Stimulated activated memory B cell treated with anti-CD40 and anti-IgM and Interleukin-4, amounts not matched to agents 10 μg/mL and 1 μg/mL and 100 μg/mL, for 72 hours (primary cell): ENCODE measurements around the gene ADD1.
"Not testable (repeated sequence)": the region's sequence is repeated elsewhere in the genome, so short reads cannot be mapped to it uniquely, and the experiment has no call there.

Experiments
- ATAC-seq: fragments of 150-1000 bp; cut with Tn5 transposase; 2 replicates; pipeline ENCODE4 v1.10.0; 2021
- H3K27ac Mint-ChIP-seq: one replicate; pipeline ENCODE4 v1.8.0; 2022; ENCODE audit warnings: mild to moderate bottlenecking, mixed read lengths
- H3K27me3 Mint-ChIP-seq: one replicate; pipeline ENCODE4 v1.8.0; 2022; ENCODE audit warnings: mixed read lengths
- H3K36me3 Mint-ChIP-seq: one replicate; pipeline ENCODE4 v1.8.0; 2022; ENCODE audit warnings: mixed read lengths
- H3K4me1 Mint-ChIP-seq: one replicate; pipeline ENCODE4 v1.8.0; 2022; ENCODE audit warnings: mixed read lengths
- H3K4me3 Mint-ChIP-seq: one replicate; pipeline ENCODE4 v1.8.0; 2022; ENCODE audit warnings: mild to moderate bottlenecking, moderate library complexity, mixed read lengths
- H3K9me3 Mint-ChIP-seq: one replicate; pipeline ENCODE4 v1.8.0; 2022; ENCODE audit warnings: mixed read lengths

Gene ADD1

DNA sequence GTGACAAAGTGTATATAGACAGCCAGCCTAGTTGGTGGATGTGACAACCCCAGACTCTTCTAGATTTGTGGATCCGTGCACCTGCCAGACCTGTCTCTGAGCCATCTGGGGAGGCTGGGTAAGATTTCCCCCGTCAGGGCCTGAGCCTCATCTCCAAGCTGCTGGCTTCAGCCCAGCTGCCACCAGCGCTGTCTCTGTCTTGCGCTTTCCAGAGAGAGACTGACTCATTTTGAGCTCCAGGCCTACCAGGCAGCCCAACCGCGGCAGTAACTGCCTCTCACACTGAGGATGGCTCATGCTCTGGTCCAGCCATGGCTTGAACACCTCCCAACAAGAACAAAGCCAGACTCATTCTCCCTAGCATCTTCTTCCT lies 93.1 kb downstream of the ADD1 start:
- Mint-ChIP-seq H3K4me3 (peak overlapping the region; percentile 87), H3K9me3 (no peaks in the 10 kb centered on the region), H3K36me3 (peaks cover 59% of the 10 kb centered on the region), H3K27ac (peak overlapping the region; percentile 86), H3K4me1 (peaks cover 57% of the 10 kb centered on the region), H3K27me3 (no peaks in the 10 kb centered on the region)
- ATAC-seq = peak; percentile 32

DNA sequence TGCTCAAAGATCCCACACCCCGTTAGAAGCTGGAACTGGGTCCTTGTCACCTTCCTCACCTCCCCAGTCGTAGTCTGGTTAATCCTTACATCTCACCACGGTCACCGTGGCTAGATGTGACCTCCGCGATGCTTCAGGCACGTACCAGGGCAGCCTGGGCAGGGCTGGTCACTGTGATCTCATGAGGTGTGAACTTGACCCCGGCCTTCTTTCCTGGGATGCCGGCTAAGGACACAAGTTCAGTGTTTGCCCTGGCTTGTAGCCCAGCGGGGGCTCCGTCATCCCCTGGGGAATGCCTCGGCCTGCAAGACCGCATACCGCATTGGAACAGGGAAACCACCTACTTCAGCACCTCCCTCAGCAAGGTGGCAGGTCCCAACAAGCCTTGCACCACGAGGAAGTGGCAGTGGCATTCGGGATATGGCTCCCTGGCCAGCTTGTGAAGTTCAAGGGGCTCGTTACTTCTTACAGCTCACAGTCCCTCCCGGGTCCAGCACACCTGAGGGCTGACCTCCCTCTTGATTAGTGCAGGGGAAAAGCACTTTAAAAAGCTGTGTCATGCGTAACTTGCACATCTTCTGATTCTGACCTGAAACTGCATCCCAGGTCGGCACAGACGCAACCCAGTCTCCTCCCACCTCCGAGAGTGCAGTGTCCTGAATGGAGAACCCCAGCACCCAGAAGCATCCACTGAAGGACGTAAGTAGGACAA lies 93.7 kb downstream of the ADD1 start:
- Mint-ChIP-seq H3K9me3 (no peaks in the 10 kb centered on the region), H3K36me3 (peaks cover 57% of the 10 kb centered on the region), H3K27me3 (no peaks in the 10 kb centered on the region), H3K4me3 (peak overlapping the region; percentile 87), H3K4me1 (peaks cover 53% of the 10 kb centered on the region), H3K27ac (peak overlapping the region; percentile 86)
- ATAC-seq = peak; percentile 29

DNA sequence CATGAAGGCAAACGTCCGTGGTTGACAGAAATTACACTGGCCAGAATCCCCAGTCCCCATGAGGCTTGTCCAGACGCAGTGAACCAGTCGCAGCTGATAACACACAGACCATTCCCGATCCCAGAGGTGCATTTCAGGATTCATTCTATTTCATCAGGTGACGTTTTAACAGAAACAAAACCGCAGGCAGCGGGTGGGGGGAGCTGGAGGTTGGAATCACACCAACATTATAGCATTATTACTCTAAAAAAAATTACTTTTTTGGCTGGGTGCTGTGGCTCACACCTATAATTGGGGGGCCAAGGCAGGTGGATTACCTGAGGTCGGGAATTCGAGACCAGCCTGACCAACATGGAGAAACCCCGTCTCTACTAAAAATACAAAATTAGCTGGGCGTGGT lies 94.3 kb downstream of the ADD1 start:
- Mint-ChIP-seq H3K9me3 (no peaks in the 10 kb centered on the region), H3K4me3 (no peak overlapping the region), H3K36me3 (peaks cover 62% of the 10 kb centered on the region), H3K27ac (peak overlapping the region; percentile 86), H3K4me1 (peaks cover 53% of the 10 kb centered on the region), H3K27me3 (no peaks in the 10 kb centered on the region)
- no peak for ATAC-seq

DNA sequence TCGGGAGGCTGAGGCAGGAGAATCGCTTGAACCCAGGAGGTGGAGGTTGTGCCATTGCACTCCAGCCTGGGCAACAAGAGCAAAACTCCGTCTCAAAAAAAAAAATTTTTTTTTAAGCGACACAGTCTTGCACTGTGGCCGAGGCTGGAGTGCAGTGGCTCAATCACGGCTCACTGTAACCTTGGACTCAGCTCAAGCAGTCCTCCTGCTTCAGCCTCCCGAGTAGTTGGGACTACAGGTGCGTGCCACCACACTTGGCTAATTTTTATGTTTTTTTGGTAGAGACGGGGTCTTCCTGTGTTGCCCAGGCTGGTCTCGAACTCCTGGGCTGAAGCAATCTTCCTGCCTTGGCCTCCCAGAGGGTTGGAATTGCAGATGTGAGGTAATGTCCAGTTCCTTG lies 94.8 kb downstream of the ADD1 start:
- H3K27me3 Mint-ChIP-seq, H3K9me3 Mint-ChIP-seq, H3K4me3 Mint-ChIP-seq, ATAC-seq: not testable (repeated sequence)
- Mint-ChIP-seq H3K4me1 (peaks cover 53% of the 10 kb centered on the region), H3K36me3 (peaks cover 62% of the 10 kb centered on the region), H3K27ac (peak overlapping the region; percentile 86)

DNA sequence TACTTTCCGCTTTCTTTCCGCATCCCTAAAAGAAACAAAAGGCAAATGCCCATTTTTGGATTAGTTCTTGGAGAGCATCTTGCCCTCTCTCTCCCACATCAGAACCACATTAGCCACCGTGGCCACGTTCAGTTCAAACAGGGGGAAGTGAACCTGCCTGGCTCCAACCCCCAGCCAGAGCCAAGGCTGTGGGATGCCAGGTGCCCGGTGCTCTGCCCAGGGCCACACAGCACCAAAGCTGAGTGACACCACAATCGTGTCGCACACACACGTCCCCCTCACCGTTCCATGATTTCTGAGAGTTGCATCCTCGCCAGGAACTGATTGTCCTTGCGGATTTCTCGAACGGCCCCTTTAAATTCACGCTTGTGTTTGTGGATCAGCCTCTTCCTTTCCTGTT lies 95.3 kb downstream of the ADD1 start:
- ATAC-seq = no peak
- H3K4me1 Mint-ChIP-seq = peaks cover 53% of the 10 kb centered on the region
- peak overlapping the region; percentile 19 for H3K27ac Mint-ChIP-seq
- H3K4me3 Mint-ChIP-seq = no peak overlapping the region
- H3K9me3 Mint-ChIP-seq = no peaks in the 10 kb centered on the region
- H3K36me3 Mint-ChIP-seq = peaks cover 62% of the 10 kb centered on the region
- no peaks in the 10 kb centered on the region for H3K27me3 Mint-ChIP-seq

DNA sequence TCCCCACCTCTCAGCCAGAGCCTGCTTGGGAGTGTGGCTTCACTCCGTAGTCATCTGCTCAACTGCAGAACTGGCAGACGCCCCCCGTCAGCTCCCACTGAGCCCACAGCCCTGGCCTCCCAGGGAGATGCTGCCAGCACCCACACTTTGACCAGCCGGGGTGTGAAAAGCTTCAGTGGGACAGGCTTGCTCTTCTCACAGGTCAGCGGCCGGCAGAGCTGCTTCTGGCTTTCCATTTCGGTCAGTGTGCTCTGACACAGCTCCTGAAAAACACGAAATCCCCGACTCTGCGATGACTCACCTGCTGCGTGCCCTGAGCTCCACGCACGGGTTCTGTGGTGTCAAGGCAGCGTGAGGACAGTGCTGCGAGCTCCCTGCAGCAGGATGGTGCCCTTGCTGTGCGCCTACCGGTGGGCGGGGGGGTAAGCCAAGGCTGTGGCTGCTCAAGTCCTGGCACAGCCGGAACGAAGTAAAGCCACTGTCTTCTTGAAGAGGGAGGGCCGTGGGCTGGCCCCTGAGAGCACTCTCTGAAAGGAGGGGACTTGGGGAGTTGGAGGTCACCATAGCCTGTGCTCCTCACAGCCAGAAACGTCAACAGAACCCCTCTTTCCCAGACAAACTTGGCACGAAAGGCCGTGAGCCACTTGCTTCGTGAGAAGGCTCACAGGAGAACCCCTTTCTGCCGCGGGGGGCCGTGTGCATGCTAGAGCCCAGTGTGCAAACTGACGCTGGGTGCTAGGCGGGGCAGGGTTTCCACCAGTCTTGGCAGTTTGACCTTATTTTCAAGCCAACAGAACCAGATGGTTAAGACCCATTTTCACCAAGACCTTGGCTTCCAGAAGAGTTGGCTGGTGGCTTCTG lies 96.0 kb downstream of the ADD1 start:
- ATAC-seq = no peak
- Mint-ChIP-seq H3K36me3 (peaks cover 68% of the 10 kb centered on the region), H3K27me3 (no peaks in the 10 kb centered on the region), H3K9me3 (no peaks in the 10 kb centered on the region), H3K27ac (peak overlapping the region; percentile 19), H3K4me3 (no peak overlapping the region), H3K4me1 (peaks cover 57% of the 10 kb centered on the region)

DNA sequence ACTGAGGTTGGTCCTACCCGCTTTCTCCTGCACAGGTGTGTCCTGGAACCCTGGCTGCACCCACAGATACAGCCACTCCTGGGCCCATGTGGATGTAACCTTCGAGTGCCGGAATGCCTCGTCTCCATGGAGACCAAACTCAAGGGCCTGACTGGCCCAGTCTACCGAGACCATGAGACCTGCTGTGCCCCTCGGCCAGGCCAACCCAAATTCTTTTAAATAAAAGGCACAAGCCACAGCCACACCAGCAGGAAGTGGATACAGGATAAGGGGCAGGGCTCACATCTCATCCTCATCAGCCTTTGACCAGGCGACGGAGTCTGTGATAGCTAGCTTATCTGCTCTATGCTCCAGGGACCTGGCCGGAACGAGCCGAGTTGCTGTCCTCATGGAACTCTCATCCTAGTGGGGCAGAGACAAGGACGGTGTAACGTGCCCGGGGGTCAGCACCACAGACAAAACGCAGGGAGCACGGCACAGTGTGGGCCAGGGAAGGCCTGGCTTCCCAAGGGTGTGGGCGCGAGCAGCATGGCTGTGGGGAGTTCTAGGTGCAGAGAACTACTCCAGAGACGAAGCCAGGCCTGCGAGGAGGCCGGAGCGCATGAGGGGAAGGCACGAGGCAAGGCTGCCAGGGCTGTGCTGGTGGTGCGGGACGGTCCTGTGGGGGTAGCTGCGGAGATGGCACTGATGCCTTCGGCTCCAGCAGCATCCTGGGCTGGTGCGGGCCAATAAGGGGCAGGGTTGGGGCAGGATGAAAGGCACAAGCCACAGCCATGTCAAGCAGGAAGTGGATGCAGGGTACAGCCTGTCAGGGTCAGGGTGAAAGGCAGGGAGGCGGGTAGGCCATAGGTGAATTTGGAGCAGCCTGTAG lies 96.9 kb downstream of the ADD1 start:
- no peak for ATAC-seq
- no peak overlapping the region for H3K27ac Mint-ChIP-seq
- H3K4me3 Mint-ChIP-seq = no peak overlapping the region
- H3K27me3 Mint-ChIP-seq = no peaks in the 10 kb centered on the region
- H3K36me3 Mint-ChIP-seq = peaks cover 77% of the 10 kb centered on the region
- peaks cover 54% of the 10 kb centered on the region for H3K4me1 Mint-ChIP-seq
- no peaks in the 10 kb centered on the region for H3K9me3 Mint-ChIP-seq

DNA sequence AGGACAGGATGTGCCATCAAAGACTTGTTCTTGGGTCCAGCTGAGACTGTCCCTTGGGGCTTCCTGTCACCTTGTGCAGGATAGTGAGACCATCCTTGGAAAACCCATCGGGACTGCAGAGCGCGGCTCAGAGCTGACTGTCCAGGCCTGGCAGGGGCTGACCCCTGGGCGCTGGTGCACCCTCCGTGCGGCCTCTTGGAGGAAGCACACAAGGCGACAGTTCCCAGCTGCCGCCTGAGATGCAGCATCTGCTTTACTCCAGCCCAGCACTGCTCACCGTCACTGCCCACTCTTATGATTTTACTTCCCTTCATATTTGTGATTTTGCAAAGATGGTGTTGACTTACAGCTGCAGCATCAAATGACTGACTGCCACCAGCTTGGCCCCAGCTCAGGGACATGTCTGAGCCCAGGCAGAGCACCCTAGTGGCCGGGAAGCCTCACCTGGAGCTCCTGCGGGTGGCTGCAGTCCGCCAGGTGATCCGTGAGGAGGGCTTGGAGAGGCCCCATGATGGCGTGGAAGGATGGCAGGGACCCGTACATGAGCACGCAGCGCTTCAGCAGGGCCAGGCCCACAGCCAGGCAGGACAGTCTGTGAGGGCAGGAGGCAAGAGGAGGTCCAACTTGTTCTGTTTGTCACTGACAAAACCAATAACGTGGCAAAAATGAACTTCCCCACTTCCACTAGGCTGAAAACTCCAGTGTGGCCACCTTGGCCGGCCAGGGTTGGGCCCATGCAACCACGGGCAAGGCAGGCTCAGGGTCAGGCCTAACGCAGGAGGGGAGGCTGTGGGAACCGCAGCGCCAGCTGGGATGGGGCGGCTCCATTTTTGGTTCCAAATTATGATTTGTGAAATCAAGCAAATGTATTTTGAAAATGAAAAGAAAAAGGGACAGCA lies 97.7 kb downstream of the ADD1 start:
- no peak for ATAC-seq
- Mint-ChIP-seq H3K36me3 (peaks cover 86% of the 10 kb centered on the region), H3K27ac (no peak overlapping the region), H3K9me3 (no peaks in the 10 kb centered on the region), H3K4me3 (no peak overlapping the region), H3K27me3 (no peaks in the 10 kb centered on the region), H3K4me1 (peaks cover 50% of the 10 kb centered on the region)

DNA sequence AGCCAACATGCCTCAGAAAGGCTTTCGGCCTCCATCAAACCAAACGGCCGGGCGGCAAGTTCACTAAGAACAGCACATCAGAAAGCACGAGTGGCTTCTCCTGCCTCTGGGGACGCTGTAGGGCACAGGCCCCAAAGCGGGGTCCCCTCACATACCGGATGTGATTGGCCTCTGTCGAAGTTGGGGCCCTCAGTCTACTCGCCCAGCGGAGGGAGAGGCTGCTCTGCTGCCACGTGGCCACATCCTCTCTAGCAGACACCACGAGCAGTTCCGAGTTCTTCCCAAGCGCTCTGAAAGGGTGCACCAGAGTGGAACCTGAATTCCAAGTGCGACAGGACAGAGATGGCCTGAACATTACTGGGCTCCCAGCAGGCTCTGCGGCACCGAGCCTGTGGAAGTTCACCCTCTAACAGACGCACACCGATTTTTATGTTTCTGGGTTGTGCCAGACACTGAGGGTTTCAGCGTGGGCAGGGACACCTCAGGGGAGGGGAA lies 98.4 kb downstream of the ADD1 start:
- Mint-ChIP-seq H3K4me3 (no peak overlapping the region), H3K27ac (peak overlapping the region; percentile 69), H3K9me3 (no peaks in the 10 kb centered on the region), H3K27me3 (no peaks in the 10 kb centered on the region), H3K36me3 (peaks cover 89% of the 10 kb centered on the region), H3K4me1 (peaks cover 44% of the 10 kb centered on the region)
- ATAC-seq = no peak

DNA sequence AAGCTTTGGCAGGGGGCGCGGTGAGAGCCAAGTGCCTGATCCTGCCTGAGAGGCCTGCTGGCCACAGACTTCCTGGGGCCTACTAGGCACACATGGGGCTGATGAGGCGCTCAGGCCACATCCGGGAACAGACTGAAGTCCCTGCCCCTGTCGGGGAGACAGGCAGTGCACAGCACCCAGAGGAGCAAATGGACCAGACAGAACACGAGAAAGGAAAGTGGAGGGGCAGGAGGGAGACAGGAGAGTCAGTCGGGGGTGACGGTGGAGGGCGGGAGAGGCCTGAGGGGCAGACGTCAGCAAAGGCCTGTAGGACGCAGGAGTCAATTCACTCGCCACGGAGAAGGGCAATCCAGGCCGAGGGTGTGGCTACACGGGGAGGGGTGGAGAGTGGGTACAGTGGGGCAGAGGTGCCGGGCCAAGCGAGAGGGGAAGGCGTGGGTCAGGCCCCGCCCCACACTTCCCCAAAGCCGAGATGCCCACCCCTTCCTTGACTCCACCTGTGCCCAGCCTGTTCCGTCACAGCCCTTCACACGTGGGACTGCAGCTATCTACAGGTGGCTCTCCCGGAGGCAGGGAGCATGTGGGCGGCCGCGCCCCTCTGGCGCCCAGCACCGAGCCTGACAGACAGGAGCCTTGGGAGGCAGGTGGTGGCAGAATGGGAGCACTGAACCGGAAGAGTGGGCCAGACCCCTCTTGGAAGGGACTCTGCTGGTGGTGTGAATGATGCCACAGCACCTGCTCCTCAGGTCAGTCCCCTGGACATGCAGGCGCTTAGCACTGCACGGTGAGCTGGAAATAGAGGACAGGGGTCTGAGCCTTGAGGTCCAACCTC lies 99.1 kb downstream of the ADD1 start:
- ATAC-seq = peak; percentile 68
- no peaks in the 10 kb centered on the region for H3K9me3 Mint-ChIP-seq
- H3K27ac Mint-ChIP-seq = peak overlapping the region; percentile 69
- H3K27me3 Mint-ChIP-seq = no peaks in the 10 kb centered on the region
- H3K36me3 Mint-ChIP-seq = peaks cover 89% of the 10 kb centered on the region
- no peak overlapping the region for H3K4me3 Mint-ChIP-seq
- H3K4me1 Mint-ChIP-seq = peaks cover 37% of the 10 kb centered on the region

DNA sequence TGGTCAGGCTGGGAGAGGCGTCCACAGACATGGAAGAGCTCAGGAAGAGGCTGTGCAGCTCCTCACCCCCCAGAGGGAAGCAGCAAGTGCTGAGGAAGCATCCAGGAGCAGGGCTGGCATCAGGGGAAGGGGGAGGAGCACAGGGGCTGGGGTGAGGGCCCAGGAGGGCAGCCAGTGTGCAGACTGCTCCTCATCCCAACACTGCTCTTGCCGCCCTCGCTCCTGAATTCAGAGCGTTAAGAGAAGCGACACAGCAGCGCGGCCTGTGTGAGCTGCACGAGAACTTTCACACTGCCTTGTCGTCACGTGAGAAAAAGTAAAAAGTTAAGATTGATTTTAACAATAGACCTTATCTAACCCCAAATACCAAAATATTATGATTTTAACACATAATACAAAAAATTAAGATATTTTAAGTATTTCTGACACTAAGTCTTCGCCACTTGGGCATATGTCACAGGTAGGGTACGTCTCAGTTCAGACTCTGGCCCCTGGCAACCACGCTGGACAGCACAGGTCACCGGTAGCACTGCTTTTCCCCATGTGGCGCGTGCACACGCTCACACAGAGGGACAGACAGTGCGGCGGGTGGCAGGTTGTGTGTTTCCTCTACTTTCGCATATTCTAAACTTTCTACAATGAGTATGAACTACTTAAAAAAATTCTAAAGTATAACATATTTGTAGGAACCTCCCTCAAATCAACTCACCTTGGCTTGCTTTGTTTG lies 99.9 kb downstream of the ADD1 start:
- H3K36me3 Mint-ChIP-seq = peaks cover 90% of the 10 kb centered on the region
- H3K27me3 Mint-ChIP-seq = no peaks in the 10 kb centered on the region
- no peaks in the 10 kb centered on the region for H3K9me3 Mint-ChIP-seq
- no peak for ATAC-seq
- H3K27ac Mint-ChIP-seq = peak overlapping the region; percentile 41
- peaks cover 35% of the 10 kb centered on the region for H3K4me1 Mint-ChIP-seq
- no peak overlapping the region for H3K4me3 Mint-ChIP-seq

DNA sequence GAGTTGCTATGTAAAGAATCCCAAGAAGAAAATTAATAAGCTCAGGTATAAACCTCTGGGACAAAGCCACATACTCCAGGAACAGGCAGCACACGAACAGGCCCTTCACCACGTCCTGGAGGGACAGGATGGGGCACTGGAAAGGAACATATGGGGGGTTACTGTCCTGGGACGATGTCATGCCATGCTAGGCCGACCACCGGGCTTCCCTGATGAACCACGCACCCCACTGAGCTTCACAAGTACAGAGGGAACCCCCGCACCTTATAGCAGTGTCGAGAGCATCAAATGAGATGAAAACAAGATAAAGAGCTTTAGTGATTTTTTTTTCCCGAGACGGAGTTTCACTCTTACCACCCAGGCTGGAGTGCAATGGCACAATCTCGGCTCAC lies 100.4 kb downstream of the ADD1 start:
- Mint-ChIP-seq H3K36me3 (peaks cover 90% of the 10 kb centered on the region), H3K4me3 (no peak overlapping the region), H3K27me3 (no peaks in the 10 kb centered on the region), H3K9me3 (no peaks in the 10 kb centered on the region), H3K4me1 (peaks cover 36% of the 10 kb centered on the region), H3K27ac (peak overlapping the region; percentile 41)
- ATAC-seq = no peak
